ENCODE measurements around the gene UGT1A1.

UGT1A1 gene

GRCh38 chr2:233811087-233811486 is 51.0 kb downstream of the UGT1A1 start:
- no peak overlapping the region for H3K4me3 ChIP-seq (ENCODE audit: low read depth, low read length)
- TF ChIP-seq CTCF (IDR thresholded peaks at IDR 0.05; ENCODE audit: insufficient read depth, low read depth, low read length, missing control alignments), result no peak
- no peak for DNase-seq (ENCODE audit: low read depth)

- DNase-seq (ENCODE audit: low read depth), result no peak
- no peak for TF ChIP-seq CTCF (IDR thresholded peaks at IDR 0.05; ENCODE audit: insufficient read depth, low read depth, low read length, missing control alignments)
- H3K4me3 ChIP-seq (ENCODE audit: low read depth, low read length), result no peak overlapping the region
Observed at GRCh38 chr2:233811732-233812131, 51.7 kb downstream of the UGT1A1 start.

- no peak for TF ChIP-seq CTCF (IDR thresholded peaks at IDR 0.05; ENCODE audit: insufficient read depth, low read depth, low read length, missing control alignments)
- H3K4me3 ChIP-seq (ENCODE audit: low read depth, low read length), result no peak overlapping the region
- no peak for DNase-seq (ENCODE audit: low read depth)
Observed at GRCh38 chr2:233813236-233814055, 53.4 kb downstream of the UGT1A1 start.

GRCh38 chr2:233814056-233814835 is 54.2 kb downstream of the UGT1A1 start:
- no peak overlapping the region for H3K4me3 ChIP-seq (ENCODE audit: low read depth, low read length)
- no peak for TF ChIP-seq CTCF (IDR thresholded peaks at IDR 0.05; ENCODE audit: insufficient read depth, low read depth, low read length, missing control alignments)
- DNase-seq (ENCODE audit: low read depth), result no peak

GRCh38 chr2:233815861-233816260 is 55.8 kb downstream of the UGT1A1 start:
- H3K4me3 ChIP-seq (ENCODE audit: low read depth, low read length), result no peak overlapping the region
- no peak for DNase-seq (ENCODE audit: low read depth)
- TF ChIP-seq CTCF (IDR thresholded peaks at IDR 0.05; ENCODE audit: insufficient read depth, low read depth, low read length, missing control alignments), result no peak

- no peak for DNase-seq (ENCODE audit: low read depth)
- no peak for TF ChIP-seq CTCF (IDR thresholded peaks at IDR 0.05; ENCODE audit: insufficient read depth, low read depth, low read length, missing control alignments)
Observed at GRCh38 chr2:233816334-233816733, 56.3 kb downstream of the UGT1A1 start.

More at GRCh38 chr2:233816334-233816733, 56.3 kb downstream of the UGT1A1 start:
- H3K4me3 ChIP-seq (ENCODE audit: low read depth, low read length), result no peak overlapping the region

Measured in GM12865 (cell line).